Measurements from ENCODE around the gene RPRD2.

- TF ChIP-seq CTCF (IDR thresholded peaks at IDR 0.05; ENCODE audit: low read depth, low read length, missing input control): no peak
- TF ChIP-seq, protein P1, sequence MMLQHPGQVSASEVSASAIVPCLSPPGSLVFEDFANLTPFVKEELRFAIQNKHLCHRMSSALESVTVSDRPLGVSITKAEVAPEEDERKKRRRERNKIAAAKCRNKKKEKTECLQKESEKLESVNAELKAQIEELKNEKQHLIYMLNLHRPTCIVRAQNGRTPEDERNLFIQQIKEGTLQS (IDR thresholded peaks at IDR 0.05): no peak
- no peak for TF ChIP-seq REST (IDR thresholded peaks at IDR 0.05)
- no peak for TF ChIP-seq RAD21 (IDR thresholded peaks at IDR 0.05)
- TF ChIP-seq FOXA1 (IDR thresholded peaks at IDR 0.05): no peak
- TF ChIP-seq, protein P2, sequence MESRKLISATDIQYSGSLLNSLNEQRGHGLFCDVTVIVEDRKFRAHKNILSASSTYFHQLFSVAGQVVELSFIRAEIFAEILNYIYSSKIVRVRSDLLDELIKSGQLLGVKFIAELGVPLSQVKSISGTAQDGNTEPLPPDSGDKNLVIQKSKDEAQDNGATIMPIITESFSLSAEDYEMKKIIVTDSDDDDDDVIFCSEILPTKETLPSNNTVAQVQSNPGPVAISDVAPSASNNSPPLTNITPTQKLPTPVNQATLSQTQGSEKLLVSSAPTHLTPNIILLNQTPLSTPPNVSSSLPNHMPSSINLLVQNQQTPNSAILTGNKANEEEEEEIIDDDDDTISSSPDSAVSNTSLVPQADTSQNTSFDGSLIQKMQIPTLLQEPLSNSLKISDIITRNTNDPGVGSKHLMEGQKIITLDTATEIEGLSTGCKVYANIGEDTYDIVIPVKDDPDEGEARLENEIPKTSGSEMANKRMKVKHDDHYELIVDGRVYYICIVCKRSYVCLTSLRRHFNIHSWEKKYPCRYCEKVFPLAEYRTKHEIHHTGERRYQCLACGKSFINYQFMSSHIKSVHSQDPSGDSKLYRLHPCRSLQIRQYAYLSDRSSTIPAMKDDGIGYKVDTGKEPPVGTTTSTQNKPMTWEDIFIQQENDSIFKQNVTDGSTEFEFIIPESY (IDR thresholded peaks at IDR 0.05): no peak
- no peak for TF ChIP-seq GABPA (IDR thresholded peaks at IDR 0.05 in 1 of 2, conservative IDR thresholded peaks at IDR 0.05 in 1 of 2)
- TF ChIP-seq MAX (IDR thresholded peaks at IDR 0.05): no peak
- no peak for TF ChIP-seq RXRA (IDR thresholded peaks at IDR 0.05)
Measured at GRCh38 chr1:150414592-150414991, 50.6 kb downstream of the RPRD2 start.

All from liver (tissue), 3 donors.